ENCODE measurements around the gene CCDC15.

CCDC15 gene

DNA sequence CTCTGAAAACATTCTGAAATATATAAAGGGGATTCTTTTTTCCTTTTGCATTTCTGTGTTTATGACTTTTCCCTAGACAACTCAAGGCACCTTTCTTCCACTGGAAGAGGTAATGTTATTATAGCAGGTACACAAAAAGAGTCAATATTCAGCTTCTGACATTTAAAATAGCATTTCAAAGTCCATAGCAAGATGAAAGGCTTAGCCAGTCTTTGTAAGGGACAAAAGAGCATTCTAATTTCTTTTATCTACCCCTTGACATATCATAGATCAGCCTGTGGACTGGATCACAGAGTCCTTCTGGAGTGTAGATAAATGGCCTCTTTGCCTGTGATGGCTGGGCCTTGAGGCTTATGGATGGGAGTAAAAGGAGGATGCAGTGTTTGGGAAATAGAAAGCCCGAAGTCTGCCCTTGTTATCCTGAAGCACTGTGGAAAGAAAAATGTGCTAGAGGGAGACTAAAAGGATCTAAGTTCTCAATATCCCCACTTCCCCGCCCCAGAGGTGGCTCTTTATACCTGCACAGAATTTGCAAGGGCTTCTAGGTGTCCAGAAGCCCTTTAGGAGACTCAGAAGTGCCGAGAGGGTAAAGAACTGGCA, 16.6 kb upstream of the CCDC15 start:
- ChIA-PET CTCF (interaction anchor here (0.6 to 1.2 kb wide), 2 partner anchors 10 to 25 kb away, joined by 3 to 4 read pairs; no protein-coding TSS in a partner anchor), POLR2A (no interaction called here)

DNA sequence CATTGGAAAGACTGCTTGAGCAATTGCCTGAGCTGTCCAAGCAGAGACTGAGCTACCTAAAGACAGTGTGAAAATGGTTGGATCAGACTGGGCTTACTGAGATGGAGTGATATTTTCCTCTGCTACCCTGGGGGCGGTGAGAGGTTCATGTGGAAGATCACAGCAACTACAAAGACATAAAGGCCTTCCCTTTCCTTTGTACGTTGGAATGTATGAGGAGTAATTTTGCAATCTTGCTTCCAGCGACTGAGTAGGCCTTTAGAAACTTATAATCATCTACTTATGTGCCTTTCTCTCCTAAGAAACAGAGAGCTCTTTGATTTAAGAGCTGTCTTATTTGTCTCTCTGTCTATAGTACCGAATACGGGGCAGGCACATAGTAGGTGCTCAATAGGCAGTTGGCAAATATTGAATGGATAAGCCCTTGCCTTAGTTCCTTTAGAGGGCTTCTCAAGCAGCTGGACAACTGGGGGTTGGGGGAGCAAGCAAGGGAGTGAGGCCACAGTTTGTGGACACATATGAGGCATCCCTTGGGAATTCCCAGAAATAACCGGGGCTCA, 15.7 kb upstream of the CCDC15 start:
- no peak overlapping the region for H3K27ac ChIP-seq (ENCODE audit: extremely low read depth, low read depth, low read length)
- POLR2A ChIA-PET: no interaction called here
- TF ChIP-seq, protein P1, sequence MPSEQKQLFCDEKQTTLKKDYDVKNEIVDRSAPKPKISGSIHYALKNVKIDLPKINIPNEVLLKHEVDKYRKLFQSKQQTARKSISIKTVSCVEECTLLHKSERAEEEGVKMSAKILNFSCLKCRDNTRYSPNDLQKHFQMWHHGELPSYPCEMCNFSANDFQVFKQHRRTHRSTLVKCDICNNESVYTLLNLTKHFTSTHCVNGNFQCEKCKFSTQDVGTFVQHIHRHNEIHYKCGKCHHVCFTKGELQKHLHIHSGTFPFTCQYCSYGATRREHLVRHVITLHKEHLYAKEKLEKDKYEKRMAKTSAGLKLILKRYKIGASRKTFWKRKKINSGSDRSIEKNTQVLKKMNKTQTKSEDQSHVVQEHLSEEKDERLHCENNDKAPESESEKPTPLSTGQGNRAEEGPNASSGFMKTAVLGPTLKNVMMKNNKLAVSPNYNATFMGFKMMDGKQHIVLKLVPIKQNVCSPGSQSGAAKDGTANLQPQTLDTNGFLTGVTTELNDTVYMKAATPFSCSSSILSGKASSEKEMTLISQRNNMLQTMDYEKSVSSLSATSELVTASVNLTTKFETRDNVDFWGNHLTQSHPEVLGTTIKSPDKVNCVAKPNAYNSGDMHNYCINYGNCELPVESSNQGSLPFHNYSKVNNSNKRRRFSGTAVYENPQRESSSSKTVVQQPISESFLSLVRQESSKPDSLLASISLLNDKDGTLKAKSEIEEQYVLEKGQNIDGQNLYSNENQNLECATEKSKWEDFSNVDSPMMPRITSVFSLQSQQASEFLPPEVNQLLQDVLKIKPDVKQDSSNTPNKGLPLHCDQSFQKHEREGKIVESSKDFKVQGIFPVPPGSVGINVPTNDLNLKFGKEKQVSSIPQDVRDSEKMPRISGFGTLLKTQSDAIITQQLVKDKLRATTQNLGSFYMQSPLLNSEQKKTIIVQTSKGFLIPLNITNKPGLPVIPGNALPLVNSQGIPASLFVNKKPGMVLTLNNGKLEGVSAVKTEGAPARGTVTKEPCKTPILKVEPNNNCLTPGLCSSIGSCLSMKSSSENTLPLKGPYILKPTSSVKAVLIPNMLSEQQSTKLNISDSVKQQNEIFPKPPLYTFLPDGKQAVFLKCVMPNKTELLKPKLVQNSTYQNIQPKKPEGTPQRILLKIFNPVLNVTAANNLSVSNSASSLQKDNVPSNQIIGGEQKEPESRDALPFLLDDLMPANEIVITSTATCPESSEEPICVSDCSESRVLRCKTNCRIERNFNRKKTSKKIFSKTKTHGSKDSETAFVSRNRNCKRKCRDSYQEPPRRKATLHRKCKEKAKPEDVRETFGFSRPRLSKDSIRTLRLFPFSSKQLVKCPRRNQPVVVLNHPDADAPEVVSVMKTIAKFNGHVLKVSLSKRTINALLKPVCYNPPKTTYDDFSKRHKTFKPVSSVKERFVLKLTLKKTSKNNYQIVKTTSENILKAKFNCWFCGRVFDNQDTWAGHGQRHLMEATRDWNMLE (tag by site-specific recombination; conservative IDR thresholded peaks at IDR 0.05; ENCODE audit: low read depth): no peak
- TF ChIP-seq, protein P2, sequence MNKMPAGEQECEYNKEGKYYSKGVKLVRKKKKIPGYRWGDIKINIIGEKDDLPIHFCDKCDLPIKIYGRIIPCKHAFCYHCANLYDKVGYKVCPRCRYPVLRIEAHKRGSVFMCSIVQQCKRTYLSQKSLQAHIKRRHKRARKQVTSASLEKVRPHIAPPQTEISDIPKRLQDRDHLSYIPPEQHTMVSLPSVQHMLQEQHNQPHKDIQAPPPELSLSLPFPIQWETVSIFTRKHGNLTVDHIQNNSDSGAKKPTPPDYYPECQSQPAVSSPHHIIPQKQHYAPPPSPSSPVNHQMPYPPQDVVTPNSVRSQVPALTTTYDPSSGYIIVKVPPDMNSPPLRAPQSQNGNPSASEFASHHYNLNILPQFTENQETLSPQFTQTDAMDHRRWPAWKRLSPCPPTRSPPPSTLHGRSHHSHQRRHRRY (tag by site-specific recombination; IDR thresholded peaks at IDR 0.05): no peak
- H3K4me1 ChIP-seq (ENCODE audit: control insufficient read depth, insufficient read depth, low read length): no peaks in the 10 kb centered on the region
- no peak overlapping the region for H3K4me3 ChIP-seq (ENCODE audit: low read depth, low read length)
- CTCF ChIA-PET: interaction anchor here (0.9 kb wide), 1 partner anchor 294 kb away, joined by 3 read pairs; no protein-coding TSS in a partner anchor
- H3K36me3 ChIP-seq (ENCODE audit: control insufficient read depth in 2 of 2, insufficient read depth in 1 of 2, low read length in 2 of 2): no peaks in the 10 kb centered on the region
- no peaks in the 10 kb centered on the region for H3K9me3 ChIP-seq (ENCODE audit: control insufficient read depth, insufficient read depth, low read depth, low read length)

More for the DNA sequence above, 16.6 kb upstream of the CCDC15 start:
- Histone ChIP-seq H3K36me3 (ENCODE audit: control insufficient read depth in 2 of 2, insufficient read depth in 1 of 2, low read length in 2 of 2) (no peaks in the 10 kb centered on the region), H3K4me3 (ENCODE audit: low read depth, low read length) (no peak overlapping the region), H3K4me1 (ENCODE audit: control insufficient read depth, insufficient read depth, low read length) (no peaks in the 10 kb centered on the region), H3K27ac (ENCODE audit: extremely low read depth, low read depth, low read length) (no peak overlapping the region), H3K9me3 (ENCODE audit: control insufficient read depth, insufficient read depth, low read depth, low read length) (no peaks in the 10 kb centered on the region)
- TF ChIP-seq KLF10 (tag by site-specific recombination; IDR thresholded peaks at IDR 0.05) (no peak), ZBTB7A (tag by site-specific recombination; IDR thresholded peaks at IDR 0.05; ENCODE audit: low read depth) (no peak), ZNF114 (tag by site-specific recombination; IDR thresholded peaks at IDR 0.05) (no peak), ZFHX2 (tag by site-specific recombination; conservative IDR thresholded peaks at IDR 0.05) (no peak), KLF7 (tag by site-specific recombination; IDR thresholded peaks at IDR 0.05; ENCODE audit: borderline replicate concordance) (no peak), ZNF175 (tag by site-specific recombination; IDR thresholded peaks at IDR 0.05) (no peak), ZNF169 (tag by site-specific recombination; IDR thresholded peaks at IDR 0.05) (no peak), ZNF214 (tag by site-specific recombination; IDR thresholded peaks at IDR 0.05; ENCODE audit: borderline replicate concordance) (no peak), ZNF768 (tag by site-specific recombination; IDR thresholded peaks at IDR 0.05) (no peak), ZNF239 (tag by site-specific recombination; IDR thresholded peaks at IDR 0.05) (no peak), SALL2 (tag by site-specific recombination; IDR thresholded peaks at IDR 0.05; ENCODE audit: borderline replicate concordance) (no peak), ZNF548 (tag by site-specific recombination; IDR thresholded peaks at IDR 0.05) (no peak), GLIS2 (tag by site-specific recombination; IDR thresholded peaks at IDR 0.05) (no peak), ZNF629 (tag by site-specific recombination; IDR thresholded peaks at IDR 0.05) (no peak), ZNF292 (tag by site-specific recombination; IDR thresholded peaks at IDR 0.05; ENCODE audit: borderline replicate concordance, low read depth) (no peak)
- TF ChIP-seq, protein P3, sequence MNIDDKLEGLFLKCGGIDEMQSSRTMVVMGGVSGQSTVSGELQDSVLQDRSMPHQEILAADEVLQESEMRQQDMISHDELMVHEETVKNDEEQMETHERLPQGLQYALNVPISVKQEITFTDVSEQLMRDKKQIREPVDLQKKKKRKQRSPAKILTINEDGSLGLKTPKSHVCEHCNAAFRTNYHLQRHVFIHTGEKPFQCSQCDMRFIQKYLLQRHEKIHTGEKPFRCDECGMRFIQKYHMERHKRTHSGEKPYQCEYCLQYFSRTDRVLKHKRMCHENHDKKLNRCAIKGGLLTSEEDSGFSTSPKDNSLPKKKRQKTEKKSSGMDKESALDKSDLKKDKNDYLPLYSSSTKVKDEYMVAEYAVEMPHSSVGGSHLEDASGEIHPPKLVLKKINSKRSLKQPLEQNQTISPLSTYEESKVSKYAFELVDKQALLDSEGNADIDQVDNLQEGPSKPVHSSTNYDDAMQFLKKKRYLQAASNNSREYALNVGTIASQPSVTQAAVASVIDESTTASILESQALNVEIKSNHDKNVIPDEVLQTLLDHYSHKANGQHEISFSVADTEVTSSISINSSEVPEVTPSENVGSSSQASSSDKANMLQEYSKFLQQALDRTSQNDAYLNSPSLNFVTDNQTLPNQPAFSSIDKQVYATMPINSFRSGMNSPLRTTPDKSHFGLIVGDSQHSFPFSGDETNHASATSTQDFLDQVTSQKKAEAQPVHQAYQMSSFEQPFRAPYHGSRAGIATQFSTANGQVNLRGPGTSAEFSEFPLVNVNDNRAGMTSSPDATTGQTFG (tag by site-specific recombination; IDR thresholded peaks at IDR 0.05; ENCODE audit: borderline replicate concordance): no peak
- TF ChIP-seq, protein P4, sequence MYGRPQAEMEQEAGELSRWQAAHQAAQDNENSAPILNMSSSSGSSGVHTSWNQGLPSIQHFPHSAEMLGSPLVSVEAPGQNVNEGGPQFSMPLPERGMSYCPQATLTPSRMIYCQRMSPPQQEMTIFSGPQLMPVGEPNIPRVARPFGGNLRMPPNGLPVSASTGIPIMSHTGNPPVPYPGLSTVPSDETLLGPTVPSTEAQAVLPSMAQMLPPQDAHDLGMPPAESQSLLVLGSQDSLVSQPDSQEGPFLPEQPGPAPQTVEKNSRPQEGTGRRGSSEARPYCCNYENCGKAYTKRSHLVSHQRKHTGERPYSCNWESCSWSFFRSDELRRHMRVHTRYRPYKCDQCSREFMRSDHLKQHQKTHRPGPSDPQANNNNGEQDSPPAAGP (tag by site-specific recombination; IDR thresholded peaks at IDR 0.05): no peak
- TF ChIP-seq, protein P5, sequence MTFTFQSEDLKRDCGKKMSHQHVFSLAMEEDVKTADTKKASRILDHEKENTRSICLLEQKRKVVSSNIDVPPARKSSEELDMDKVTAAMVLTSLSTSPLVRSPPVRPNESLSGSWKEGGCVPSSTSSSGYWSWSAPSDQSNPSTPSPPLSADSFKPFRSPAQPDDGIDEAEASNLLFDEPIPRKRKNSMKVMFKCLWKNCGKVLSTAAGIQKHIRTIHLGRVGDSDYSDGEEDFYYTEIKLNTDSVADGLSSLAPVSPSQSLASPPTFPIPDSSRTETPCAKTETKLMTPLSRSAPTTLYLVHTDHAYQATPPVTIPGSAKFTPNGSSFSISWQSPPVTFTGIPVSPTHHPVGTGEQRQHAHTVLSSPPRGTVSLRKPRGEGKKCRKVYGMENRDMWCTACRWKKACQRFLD (tag by site-specific recombination; IDR thresholded peaks at IDR 0.05): no peak

Data from HEK293 (cell line).